Endometrial microvascular endothelial cells (primary cell): ENCODE data around the gene TNXB. TPM values are rescaled to one million over a fixed set of nuclear protein-coding genes. Genes with fewer than 3 reads are reported as not detected.

Experiments used
- in situ Hi-C: cut with HindIII; loops from 2 replicates; pipeline ENCODE4 v1.10.0; 2017; ENCODE audit warnings: low sequenced_read_pairs, low pct_unique_long_range_greater_than_20kb; ENCODE audit errors: inconsistent ontology term
- total RNA-seq: library from RNA; depleted of rRNA; stranded (reverse); fragments of >200 nt; gene quantifications from one replicate; pipeline ENCODE4 v1.2.3, GENCODE V29; 2015; ENCODE audit errors: inconsistent ontology term

The TNXB gene
- total RNA-seq, 1 donor from 2014 or later = not detected

- in situ Hi-C loops = no loop called here
Measured at GRCh38 chr6:32089082-32089828, 19.9 kb downstream of the TNXB start.

DNA sequence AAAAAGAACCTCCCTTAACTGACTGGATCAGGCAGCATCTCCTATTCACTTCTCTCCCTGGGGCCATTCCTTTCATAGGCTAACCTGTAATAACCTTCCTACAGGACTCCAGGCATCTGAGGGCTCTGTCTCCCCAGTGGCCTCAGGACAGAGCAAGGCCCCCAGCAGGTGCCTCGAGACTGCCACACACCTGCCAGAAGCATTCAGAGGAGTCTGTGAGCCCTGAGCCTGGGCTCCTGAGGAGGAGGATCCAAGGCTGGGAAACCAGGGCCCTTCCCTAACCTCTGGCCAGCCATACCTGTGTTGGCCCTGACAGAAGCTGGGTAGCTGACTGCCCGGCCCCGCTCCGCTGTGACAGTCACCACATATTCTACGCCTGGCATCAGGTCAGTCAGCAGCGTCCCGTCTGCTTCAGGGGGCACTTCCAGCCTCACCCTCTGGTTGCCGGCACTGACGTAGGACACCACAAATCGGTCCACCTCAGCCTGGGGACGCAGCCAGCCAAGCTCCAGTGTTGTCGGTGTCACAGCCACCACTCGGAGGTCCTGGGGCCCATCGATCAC lies 20.6 kb downstream of the TNXB start:
- in situ Hi-C loops = no loop called here

GRCh38 chr6:32087574-32088486 lies 21.3 kb downstream of the TNXB start:
- in situ Hi-C loops = no loop called here

GRCh38 chr6:32086661-32087573 lies 22.2 kb downstream of the TNXB start:
- in situ Hi-C loops = no loop called here

DNA sequence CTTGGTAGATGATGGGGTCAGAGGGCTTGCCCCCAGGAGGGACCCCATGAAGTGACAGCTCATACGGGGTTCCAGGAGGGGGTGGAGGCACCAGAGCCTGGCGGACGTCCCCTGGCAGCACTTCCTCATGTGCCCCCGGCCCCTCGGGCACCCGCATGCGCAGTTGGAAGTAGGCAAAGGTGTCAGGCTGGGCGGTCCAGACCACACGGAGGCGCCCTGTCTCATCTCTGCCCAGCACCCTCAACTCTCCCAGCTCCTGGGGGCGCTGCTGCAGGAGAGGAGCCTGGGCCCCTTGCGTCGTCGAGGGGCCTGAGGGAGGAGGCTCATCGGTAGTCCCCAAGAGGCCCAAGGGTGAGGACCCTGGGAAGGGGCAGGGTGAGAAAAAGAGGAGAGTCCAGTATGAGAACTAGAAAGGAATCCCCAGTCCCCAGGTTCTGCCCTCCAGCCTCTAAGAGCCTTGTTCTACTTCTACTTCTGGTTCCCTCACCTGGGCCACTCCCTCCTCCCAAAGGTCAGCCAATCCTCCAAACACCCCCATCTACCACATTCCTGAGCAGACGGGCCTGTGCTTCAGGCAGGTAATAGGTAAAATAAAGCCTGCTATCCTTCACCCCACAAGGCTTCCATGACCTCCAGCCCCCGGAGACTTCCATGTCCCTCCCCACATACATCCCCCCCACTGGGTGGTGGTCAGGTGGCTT lies 23.2 kb downstream of the TNXB start:
- in situ Hi-C loops = no loop called here

- in situ Hi-C loops = no loop called here
Measured at GRCh38 chr6:32084780-32085179, 24.4 kb downstream of the TNXB start.

DNA sequence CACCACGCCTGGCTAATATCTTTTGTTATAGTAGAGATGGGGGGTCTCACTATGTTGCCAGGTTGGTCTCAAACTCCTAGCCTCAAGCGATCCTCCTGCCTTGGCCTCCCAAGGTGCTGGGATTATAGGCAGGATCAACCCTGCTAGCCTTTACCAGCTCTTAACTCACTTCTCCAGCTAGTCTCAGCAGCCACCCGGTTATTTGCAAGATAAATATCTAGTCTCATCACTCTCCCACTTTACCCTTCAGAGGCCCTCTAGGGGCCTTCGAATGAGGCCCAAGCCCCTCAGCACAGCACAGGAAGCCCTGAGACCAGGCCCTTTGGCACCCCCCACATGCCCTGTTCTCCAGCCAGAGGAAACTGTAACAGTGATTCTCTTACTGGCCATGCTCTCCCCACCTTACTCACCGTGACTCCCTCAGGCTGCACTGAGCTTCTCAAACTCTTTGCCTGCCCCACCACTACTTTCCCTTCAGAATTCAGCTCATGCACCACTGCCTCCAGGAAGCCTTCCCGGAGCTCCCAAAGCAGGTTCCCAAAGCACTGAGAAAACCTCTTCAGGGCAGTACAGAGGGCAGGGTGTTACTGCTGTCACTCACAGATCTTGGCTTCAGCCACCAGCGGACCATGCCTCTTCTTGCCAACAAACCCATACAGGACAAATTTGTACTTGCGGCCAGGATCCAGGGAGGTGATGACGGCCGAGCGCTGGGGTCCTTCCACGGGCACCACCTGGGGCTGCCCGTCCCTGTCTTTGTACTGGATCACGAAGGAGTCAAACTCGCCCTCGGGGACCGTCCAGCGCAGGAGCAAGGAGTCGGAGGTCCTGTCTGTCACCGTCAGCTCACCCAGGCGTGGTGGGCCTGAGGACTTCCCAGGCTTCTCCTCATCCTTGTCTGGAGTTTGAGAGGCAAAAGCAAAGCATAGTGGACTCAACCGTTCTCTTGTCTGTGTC lies 25.0 kb downstream of the TNXB start:
- in situ Hi-C loops = no loop called here

- in situ Hi-C loops = no loop called here
Measured at GRCh38 chr6:32082935-32083334, 26.2 kb downstream of the TNXB start.

DNA sequence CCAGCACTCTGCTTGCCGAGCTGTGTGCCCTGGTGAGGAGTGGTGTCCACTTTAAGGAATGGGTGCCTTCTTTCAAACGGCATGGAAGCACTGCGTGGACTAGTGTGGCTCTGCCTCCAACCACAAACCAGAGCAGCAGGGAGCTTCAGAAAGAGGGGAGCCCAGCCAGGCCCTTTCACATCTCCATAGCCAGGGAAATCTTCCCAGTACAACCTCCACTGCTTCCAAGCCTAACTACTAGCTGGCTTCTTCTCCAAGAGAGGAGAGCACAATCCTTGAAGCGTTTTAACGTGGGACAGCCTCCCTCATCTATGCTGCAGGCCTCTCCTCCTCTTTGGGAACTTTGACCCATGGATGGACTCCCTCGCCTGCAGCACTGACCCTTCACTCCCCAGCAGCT lies 26.7 kb downstream of the TNXB start:
- in situ Hi-C loops = no loop called here

GRCh38 chr6:32081168-32081990 lies 27.8 kb downstream of the TNXB start:
- in situ Hi-C loops = no loop called here

GRCh38 chr6:32079566-32080290 lies 29.4 kb downstream of the TNXB start:
- in situ Hi-C loops = no loop called here

GRCh38 chr6:32076321-32076809 lies 32.8 kb downstream of the TNXB start:
- in situ Hi-C loops = no loop called here

DNA sequence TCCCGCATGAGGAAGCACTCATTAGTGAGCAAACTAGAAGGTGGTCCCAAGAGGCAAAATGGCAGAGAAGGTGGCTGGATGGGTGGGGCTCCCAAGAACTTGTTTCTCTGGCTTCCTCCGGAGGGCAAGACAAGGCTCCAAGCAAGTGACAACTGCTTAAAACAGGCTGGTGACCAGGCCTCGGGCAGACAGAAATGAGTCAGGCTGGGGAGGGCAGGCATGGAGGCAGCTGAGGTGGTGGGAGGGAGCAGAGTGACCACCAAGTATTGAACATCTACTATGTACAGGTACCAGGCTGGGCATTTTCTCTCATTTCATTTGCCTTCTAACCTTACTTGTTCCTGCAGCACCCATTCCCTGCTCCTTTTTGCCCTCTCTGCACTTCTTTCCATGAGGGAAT lies 33.4 kb downstream of the TNXB start:
- in situ Hi-C loops = no loop called here

GRCh38 chr6:32074996-32075532 lies 34.1 kb downstream of the TNXB start:
- in situ Hi-C loops = no loop called here

DNA sequence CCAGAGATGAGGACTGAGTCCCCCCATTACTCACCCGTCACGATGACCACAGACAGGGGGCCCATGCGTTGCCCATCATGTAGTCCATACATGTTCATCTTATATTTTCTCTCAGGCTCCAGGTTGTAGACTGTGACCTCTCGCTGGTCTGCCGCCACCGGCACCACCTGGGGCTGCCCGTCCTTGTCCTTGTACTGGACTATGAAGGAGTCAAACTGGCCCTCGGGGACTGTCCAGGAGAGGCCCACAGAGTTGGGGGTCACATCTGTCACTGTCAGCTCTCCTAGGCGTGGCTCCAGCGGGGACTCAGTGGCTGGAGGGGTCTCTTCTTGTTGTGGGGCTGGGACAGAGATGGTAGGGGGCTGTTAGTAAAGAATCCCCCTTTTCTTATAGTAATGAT lies 35.5 kb downstream of the TNXB start:
- in situ Hi-C loops = no loop called here
